Muscle layer of duodenum (tissue), 2 donors: ENCODE data around the gene VEZT.

Experiments
- H3K27ac ChIP-seq: one replicate; pipeline ENCODE4 v1.7.0; 2013; ENCODE audit warnings: mild to moderate bottlenecking, low read length
- H3K27me3 ChIP-seq: one replicate; pipeline ENCODE4 v1.7.0; 2013; ENCODE audit warnings: low read depth, mild to moderate bottlenecking, control low read depth, low read length
- H3K36me3 ChIP-seq, 2 donors: one replicate each; pipeline ENCODE4 v1.7.0; 2013; ENCODE audit warnings: low read length in 2 of 2, control low read depth in 1 of 2, mild to moderate bottlenecking in 1 of 2; ENCODE audit not compliant: insufficient read depth in 2 of 2, control insufficient read depth in 1 of 2
- H3K4me1 ChIP-seq, 2 donors: one replicate each; pipeline ENCODE4 v1.7.0; 2013; ENCODE audit warnings: low read length in 2 of 2, mild to moderate bottlenecking in 2 of 2, control low read depth in 1 of 2, moderate library complexity in 1 of 2; ENCODE audit not compliant: insufficient read depth in 2 of 2, control insufficient read depth in 1 of 2
- H3K4me3 ChIP-seq, 2 donors: one replicate each; pipeline ENCODE4 v1.7.0; 2013; ENCODE audit warnings: low read length in 2 of 2, low read depth in 1 of 2, mild to moderate bottlenecking in 1 of 2
- H3K9me3 ChIP-seq, 2 donors: one replicate each; pipeline ENCODE4 v1.7.0; 2013; ENCODE audit warnings: low read length in 2 of 2, control low read depth in 1 of 2, mild to moderate bottlenecking in 1 of 2; ENCODE audit not compliant: control insufficient read depth in 1 of 2
- donor health status: healthy.

Gene VEZT

DNA sequence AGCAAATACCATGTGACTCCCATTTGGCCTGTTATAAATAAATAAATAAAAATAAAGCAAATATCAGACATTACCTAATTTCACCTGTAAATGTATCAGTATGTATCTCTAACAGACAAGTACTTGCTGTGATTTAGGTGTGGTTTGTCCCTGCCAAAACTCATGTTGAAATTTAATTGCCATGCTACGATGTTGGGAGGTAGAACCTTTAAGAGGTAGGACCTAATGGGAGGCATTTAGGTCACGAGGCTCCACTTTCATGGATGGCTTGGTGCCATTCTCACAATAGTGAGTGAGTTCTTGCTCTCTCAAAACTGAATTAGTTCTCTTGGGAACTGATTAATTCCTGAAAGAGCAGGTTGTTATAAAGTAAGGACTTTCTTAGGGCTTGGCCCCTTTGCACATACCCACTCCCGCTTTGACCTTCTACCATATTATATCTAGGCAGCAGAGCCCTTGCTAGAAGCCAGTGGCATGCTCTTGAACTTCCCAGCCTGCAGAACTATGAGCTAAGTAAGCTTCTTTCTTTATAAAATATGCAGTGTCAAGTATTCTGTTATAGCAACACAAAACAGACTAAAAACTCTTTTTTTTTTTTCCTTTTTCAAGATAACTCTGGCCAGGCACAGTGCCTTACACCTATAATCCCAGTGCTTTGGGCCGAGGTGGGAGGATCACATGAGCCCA lies 26.0 kb downstream of the VEZT start:
- Histone ChIP-seq H3K27ac (no peak overlapping the region), H3K4me3 (no peak overlapping the region), H3K36me3 (no peaks in the 10 kb centered on the region), H3K4me1 (peaks cover 0 to 21% of the 10 kb centered on the region in 2 donors), H3K9me3 (no peaks in the 10 kb centered on the region), H3K27me3 (no peaks in the 10 kb centered on the region)

DNA sequence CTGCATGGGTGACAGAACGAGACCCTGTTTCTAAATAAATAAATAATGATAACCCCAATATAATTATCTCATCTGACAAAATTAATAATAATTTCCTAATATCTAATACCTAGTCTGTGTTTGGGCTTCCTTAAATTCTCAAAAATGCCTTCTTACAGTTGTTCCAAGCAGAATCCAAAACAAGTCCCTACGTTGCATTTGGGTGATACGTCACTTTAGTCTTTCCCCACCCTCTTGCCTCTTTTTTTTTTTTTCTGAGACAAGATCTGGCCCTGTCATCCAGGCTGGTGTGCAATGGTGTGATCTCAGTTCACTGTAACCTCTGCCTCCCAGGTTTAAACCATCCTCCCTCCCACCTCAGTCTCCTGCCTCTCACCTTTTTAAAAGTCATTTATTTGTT lies 26.7 kb downstream of the VEZT start:
- H3K4me1 ChIP-seq: peaks cover 0 to 23% of the 10 kb centered on the region in 2 donors
- no peaks in the 10 kb centered on the region for H3K27me3 ChIP-seq
- no peak overlapping the region for H3K4me3 ChIP-seq
- no peak overlapping the region for H3K27ac ChIP-seq
- no peaks in the 10 kb centered on the region for H3K36me3 ChIP-seq
- H3K9me3 ChIP-seq: no peaks in the 10 kb centered on the region

DNA sequence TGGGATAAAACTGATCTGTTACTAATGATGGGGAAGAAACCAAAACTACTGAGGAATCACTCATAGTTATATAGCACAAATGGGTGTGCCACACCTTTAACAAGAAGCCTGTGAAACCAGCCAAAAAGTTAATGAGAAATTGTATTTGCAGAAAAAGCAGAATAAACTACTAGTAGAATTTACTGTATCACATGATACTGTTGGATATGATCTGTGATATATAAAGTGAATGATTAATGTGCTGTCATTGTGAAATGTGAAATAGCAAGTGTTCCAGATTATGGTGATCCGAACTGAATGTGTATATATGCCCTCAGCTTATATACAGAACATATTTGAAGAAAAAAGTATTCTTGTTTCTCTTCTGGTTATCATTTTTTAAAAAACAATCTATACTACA lies 30.5 kb downstream of the VEZT start:
- no peaks in the 10 kb centered on the region for H3K27me3 ChIP-seq
- H3K27ac ChIP-seq: no peak overlapping the region
- no peaks in the 10 kb centered on the region for H3K9me3 ChIP-seq
- H3K36me3 ChIP-seq: peaks cover 0 to 8% of the 10 kb centered on the region in 2 donors
- H3K4me1 ChIP-seq: peaks cover 0 to 28% of the 10 kb centered on the region in 2 donors
- H3K4me3 ChIP-seq: no peak overlapping the region

DNA sequence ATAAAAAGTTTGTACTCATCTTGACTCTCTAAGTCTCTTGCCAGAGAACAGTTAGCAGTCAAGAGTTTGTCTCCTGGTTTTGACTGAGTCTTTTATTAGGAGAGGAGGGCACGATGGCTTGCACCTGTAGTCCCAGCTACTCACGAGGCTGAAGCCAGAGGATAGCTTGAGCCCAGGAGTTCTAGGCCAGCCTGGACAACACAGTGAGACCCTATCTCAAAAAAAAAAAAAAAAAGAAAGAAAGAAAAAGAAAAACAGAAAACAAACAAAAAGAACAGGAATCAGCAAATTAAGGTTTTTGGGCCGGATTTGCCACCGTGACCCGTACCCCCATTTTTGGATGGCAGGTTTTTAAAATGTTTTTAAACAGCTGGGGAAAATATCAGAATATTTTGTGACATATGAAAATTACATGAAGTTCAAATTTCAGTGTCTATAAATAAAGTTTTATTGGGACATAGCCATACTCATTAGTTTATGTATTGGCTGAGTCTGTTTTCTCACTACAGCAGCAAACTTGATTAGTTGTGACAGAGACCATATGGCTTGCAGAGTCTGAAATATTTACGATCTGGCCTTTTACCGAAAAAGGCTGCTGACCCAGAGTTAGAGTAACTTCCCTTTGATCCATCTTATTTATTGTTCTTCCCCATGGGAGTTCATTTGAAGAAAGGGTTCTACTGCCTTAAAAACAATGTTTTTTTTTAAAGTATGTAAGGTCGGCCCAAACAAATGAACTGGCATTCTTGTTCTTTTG lies 31.2 kb downstream of the VEZT start:
- Histone ChIP-seq H3K4me3 (no peak overlapping the region), H3K9me3 (no peaks in the 10 kb centered on the region), H3K27me3 (no peaks in the 10 kb centered on the region), H3K27ac (no peak overlapping the region), H3K4me1 (peaks cover 0 to 32% of the 10 kb centered on the region in 2 donors), H3K36me3 (peaks cover 0 to 12% of the 10 kb centered on the region in 2 donors)

DNA sequence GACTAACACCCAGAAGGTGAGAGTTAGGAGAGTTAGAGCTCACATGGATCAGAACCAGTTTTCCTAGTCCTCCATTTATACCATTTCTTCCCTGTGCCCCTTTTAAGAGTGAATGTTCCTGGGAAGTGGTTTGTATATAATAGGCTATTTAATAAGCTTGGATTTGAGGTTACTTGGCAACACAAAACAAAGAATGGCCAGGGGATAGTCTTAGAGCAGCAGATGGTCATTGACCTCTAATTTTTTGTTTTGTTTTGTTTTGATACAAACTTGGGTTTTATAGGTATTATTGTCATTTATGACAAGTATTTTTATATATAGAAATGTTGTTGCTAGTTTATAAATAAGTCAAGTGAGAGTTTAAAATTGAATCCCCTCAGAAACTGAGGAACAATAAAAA lies 35.8 kb downstream of the VEZT start:
- no peak overlapping the region for H3K27ac ChIP-seq

DNA sequence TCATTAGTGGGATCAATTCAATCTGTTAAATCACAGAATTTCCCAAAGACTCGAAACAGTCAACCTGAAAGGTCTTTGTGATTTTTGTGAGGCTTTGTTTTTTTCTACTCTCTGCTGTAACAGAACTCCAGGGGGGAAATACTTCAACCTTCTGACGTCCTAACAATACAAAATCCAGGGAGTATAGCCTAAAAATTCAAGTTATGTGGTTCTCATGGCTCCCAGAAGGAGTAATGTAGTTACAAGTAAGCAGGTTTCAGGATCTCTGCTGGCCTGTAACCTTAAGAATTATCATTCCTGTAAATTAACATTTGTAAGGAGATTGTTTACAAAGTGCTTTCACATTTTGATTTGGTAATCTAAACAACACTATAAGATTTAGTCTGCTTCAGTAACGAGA lies 39.9 kb downstream of the VEZT start:
- H3K36me3 ChIP-seq: peaks cover 29 to 31% of the 10 kb centered on the region in 2 donors
- H3K27ac ChIP-seq: no peak overlapping the region

More for the DNA sequence above, 35.8 kb downstream of the VEZT start:
- H3K36me3 ChIP-seq: peaks cover 29 to 36% of the 10 kb centered on the region in 2 donors
- peaks cover 0 to 20% of the 10 kb centered on the region in 2 donors for H3K4me1 ChIP-seq
- H3K9me3 ChIP-seq: no peaks in the 10 kb centered on the region
- no peak overlapping the region for H3K4me3 ChIP-seq
- H3K27me3 ChIP-seq: no peaks in the 10 kb centered on the region

DNA sequence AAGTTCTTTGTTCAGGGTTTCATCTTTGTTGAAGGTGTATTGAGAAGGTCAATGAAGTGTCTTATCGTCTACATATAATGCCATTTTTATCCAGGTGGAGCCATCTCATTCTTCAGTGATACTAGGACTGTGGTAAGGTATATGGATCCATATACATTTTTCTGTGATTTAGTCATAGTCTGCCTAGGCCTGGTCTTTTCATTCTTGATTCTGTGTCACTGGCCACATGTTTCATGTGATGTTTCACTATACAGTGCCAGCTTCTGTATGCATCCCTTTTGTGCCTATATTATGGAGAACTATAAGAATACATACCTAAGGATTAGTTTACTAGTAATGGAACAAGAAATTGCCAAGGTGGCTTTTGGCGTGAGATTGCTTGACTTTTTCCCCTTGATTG lies 40.5 kb downstream of the VEZT start:
- no peak overlapping the region for H3K4me3 ChIP-seq
- peaks cover 28 to 30% of the 10 kb centered on the region in 2 donors for H3K36me3 ChIP-seq
- peaks cover 0 to 7% of the 10 kb centered on the region in 2 donors for H3K4me1 ChIP-seq
- H3K9me3 ChIP-seq: no peaks in the 10 kb centered on the region
- no peak overlapping the region for H3K27ac ChIP-seq
- no peaks in the 10 kb centered on the region for H3K27me3 ChIP-seq

More for the DNA sequence above, 39.9 kb downstream of the VEZT start:
- H3K4me1 ChIP-seq: peaks cover 0 to 9% of the 10 kb centered on the region in 2 donors
- H3K9me3 ChIP-seq: no peaks in the 10 kb centered on the region
- no peak overlapping the region for H3K4me3 ChIP-seq
- H3K27me3 ChIP-seq: no peaks in the 10 kb centered on the region

DNA sequence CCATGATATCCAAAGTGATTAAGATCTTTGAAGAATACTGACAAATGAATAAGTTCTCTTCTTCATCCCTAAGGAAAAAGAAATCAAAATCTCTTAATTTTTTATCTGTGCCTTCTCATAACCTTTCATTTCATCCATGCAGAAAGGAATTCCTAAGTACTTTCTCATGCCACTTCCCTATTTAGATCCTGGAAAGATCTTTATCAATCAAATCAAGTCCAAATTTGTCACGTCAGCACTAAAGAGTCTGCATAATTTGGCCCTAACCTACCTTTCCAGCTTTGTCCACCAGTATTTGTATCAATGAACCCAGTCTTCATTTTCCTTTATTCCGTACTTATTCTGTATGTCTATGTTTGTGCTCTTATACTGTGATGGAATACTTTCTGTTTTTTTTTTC lies 41.2 kb downstream of the VEZT start:
- no peaks in the 10 kb centered on the region for H3K9me3 ChIP-seq
- no peaks in the 10 kb centered on the region for H3K27me3 ChIP-seq
- H3K27ac ChIP-seq: no peak overlapping the region
- H3K4me1 ChIP-seq: peaks cover 0 to 4% of the 10 kb centered on the region in 2 donors
- H3K4me3 ChIP-seq: no peak overlapping the region
- peaks cover 24 to 33% of the 10 kb centered on the region in 2 donors for H3K36me3 ChIP-seq

DNA sequence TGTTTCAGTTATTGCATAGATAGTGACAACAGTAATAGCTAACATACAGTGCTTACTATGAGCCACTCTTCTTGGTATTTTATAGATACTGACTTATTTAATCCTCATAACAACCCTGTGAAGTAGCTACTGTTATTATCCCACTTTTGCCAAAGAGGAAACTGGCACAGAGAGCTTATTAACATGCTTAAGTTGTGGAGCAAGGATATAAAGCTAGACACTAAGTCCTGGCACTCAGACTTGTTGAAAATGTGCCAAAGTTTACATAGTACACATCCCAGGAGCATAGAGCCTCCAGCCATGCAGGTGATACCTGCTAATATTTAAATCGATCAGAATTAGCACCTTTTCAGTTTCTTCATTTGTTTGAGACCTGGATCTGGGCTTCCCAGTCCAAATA lies 41.8 kb downstream of the VEZT start:
- Histone ChIP-seq H3K36me3 (peaks cover 24 to 33% of the 10 kb centered on the region in 2 donors), H3K27me3 (no peaks in the 10 kb centered on the region), H3K4me1 (peaks cover 0 to 4% of the 10 kb centered on the region in 2 donors), H3K27ac (no peak overlapping the region), H3K9me3 (no peaks in the 10 kb centered on the region), H3K4me3 (no peak overlapping the region)

DNA sequence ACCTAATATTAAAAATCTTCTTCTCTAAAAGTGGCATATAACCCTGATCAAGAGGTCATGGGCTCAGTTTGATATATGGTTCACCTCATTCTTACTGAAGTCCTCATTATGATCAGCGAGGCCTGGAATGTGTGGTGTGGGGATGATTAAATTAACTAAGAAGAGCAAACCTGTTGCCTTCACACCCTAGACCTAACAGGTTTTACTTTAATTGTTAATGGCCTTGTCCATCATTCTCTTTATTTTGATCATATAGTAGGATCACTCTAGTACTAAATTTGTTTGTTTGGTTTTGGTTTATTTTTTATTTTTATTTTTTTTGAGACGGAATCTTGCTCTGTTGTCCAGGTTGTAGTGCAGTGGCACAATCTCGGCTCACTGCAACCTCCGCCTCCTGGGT lies 43.5 kb downstream of the VEZT start:
- Histone ChIP-seq H3K27ac (no peak overlapping the region), H3K4me1 (peaks cover 0 to 4% of the 10 kb centered on the region in 2 donors), H3K27me3 (no peaks in the 10 kb centered on the region), H3K36me3 (peaks cover 14 to 26% of the 10 kb centered on the region in 2 donors), H3K4me3 (no peak overlapping the region), H3K9me3 (no peaks in the 10 kb centered on the region)

DNA sequence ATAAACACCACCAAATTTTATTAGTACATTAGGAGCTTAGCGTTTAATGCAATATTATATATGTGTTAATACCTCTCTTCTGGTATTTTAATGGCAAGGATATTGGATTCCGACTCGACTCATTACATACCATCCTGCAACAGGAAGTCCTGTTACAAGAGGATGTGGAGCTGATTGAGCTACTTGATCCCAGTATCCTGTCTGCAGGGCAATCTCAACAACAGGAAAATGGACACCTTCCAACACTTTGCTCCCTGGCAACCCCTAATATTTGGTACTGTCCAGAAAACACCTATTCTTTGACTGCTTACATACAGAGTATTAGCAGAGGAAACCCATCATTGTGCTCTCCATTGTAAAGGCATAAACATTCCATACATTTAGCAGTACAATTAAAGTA lies 45.2 kb downstream of the VEZT start:
- Histone ChIP-seq H3K36me3 (peaks cover 9 to 17% of the 10 kb centered on the region in 2 donors), H3K27me3 (no peaks in the 10 kb centered on the region), H3K4me3 (no peak overlapping the region), H3K27ac (no peak overlapping the region), H3K4me1 (peaks cover 0 to 4% of the 10 kb centered on the region in 2 donors), H3K9me3 (no peaks in the 10 kb centered on the region)
